Measurements from ENCODE around the gene SLC31A2. TPM values are rescaled to one million over a fixed set of nuclear protein-coding genes. Genes with fewer than 3 reads are reported as not detected.
A peak's percentile ranks its signal among the peaks of the same experiment; 100 is the strongest.

The SLC31A2 gene
- total RNA-seq, 4 donors from 2014 or later = 82.4 to 128 (median 99.2) TPM

- intact Hi-C loops (cut with DNase I; ENCODE audit: low total_unique reads) = no loop called here
- no peak for TF ChIP-seq POLR2A (IDR thresholded peaks at IDR 0.05)
- TF ChIP-seq CTCF (IDR thresholded peaks at IDR 0.05) = no peak
- H3K4me3 ChIP-seq (ENCODE audit: low read depth, poor library complexity, severe bottlenecking) = no peak overlapping the region
Measured at GRCh38 chr9:113129466-113129865, 21.3 kb upstream of the SLC31A2 start.

DNA sequence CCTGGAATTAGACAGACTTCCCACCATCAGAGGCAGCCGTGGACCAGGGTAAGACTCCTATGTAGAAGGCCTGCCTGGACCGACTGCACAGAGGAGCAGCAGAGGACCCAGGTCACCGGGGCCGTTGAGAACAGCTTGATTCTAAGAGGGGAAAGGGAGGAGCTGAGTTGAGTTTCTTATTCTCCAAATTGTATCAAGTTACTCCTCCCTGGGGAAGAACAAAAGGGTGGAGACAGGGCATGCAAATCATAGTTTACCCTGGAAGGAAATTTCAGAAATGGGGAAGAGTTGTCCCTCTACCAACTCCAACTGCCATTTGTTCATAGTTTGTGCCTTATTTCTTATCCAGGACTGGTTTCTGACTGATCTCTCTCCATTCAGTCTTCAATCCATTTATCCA is 20.9 kb upstream of the SLC31A2 start:
- intact Hi-C loops (cut with DNase I; ENCODE audit: low total_unique reads) = no loop called here
- peak in 1 of 2 donors; percentile 12 for DNase-seq (ENCODE audit: low spot score in 2 of 2)
- no peak overlapping the region for H3K4me3 ChIP-seq (ENCODE audit: low read depth, poor library complexity, severe bottlenecking)
- TF ChIP-seq CTCF (IDR thresholded peaks at IDR 0.05) = no peak
- TF ChIP-seq POLR2A (IDR thresholded peaks at IDR 0.05) = no peak
- 45 to 61% methylated on average over 4 of the region's 4 CpGs for WGBS, 2 donors

More at GRCh38 chr9:113129466-113129865, 21.3 kb upstream of the SLC31A2 start:
- DNase-seq (ENCODE audit: low spot score in 2 of 2) = no peak

GRCh38 chr9:113131689-113132151 is 19.1 kb upstream of the SLC31A2 start:
- peak in 1 of 2 donors; percentile 39 for DNase-seq (ENCODE audit: low spot score in 2 of 2)
- 13 to 14% methylated on average over 3 of the region's 3 CpGs for WGBS, 2 donors
- intact Hi-C loops (cut with DNase I; ENCODE audit: low total_unique reads) = no loop called here

DNA sequence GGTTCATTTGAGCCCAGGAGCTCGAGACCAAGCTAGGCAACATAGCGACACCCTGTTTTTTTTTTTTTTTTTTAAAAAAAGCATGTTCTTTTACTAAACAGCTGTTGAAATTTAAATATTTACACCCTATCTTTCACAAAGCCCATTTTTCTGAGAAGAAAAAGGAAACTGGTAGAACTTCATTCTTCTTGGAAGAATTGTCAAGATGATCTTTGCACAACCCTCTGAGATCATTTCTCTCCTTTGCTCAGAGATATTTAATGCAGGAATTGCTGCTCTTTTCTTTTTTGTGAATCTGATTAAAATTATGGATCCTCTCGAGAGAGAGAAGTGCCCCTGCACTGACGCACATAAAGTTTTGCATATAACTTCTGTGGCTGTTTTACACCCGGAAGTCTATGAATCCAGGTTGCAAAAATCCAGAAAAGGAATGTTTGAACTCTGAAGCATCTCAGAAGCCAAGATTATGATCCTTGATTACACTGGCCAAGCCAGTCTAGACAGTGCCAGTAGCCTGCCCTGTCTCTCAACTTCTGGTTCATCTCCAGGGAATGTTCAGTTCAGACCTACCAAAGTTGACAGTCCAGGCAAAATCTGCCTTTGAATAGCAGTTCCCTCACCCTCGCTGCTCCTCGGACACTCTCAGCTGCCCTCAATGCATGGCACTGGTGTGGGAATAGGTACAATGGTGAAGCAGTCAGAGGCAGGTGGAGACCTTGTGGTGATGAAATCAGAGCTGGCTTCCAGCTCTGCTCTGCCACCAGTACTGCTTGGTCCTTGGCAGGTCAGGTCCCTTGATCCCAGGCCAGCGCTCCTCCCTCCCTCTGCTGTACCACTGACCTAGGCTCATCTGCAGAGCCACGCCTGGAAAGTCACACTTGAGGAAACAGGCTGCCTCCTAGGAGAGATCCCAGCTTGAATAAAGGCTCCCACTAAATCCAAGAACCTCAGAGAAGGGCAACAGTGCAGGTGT is 13.3 kb upstream of the SLC31A2 start:
- 68 to 69% methylated on average over 9 of the region's 9 CpGs for WGBS, 2 donors
- TF ChIP-seq POLR2A (IDR thresholded peaks at IDR 0.05) = no peak
- no peak for TF ChIP-seq CTCF (IDR thresholded peaks at IDR 0.05)
- intact Hi-C loops (cut with DNase I; ENCODE audit: low total_unique reads) = no loop called here
- no peak overlapping the region for H3K4me3 ChIP-seq (ENCODE audit: low read depth, poor library complexity, severe bottlenecking)
- DNase-seq (ENCODE audit: low spot score in 2 of 2) = peak in 1 of 2 donors; percentile 76

More at GRCh38 chr9:113131689-113132151, 19.1 kb upstream of the SLC31A2 start:
- TF ChIP-seq POLR2A (IDR thresholded peaks at IDR 0.05) = no peak
- TF ChIP-seq CTCF (IDR thresholded peaks at IDR 0.05) = no peak
- no peak overlapping the region for H3K4me3 ChIP-seq (ENCODE audit: low read depth, poor library complexity, severe bottlenecking)

DNA sequence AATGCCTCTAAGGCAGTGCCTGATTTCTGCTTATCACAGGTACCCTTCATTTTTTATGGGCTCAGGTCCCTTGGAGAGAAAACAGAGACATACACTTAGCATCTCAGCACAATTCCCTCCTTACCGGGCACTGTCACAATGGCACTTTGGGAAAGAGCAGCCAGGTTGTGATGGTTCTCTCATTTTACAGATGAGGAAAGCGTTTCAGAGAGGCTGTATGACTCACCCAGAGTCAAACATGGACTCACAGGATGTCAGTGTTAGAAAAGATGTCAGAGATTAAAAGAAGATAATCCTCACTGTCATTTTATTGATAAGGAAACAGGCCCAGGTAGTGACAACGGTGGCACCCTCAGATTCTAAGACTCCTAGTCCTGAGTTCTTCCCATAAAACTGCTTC is 12.0 kb upstream of the SLC31A2 start:
- intact Hi-C loops (cut with DNase I; ENCODE audit: low total_unique reads) = no loop called here
- TF ChIP-seq POLR2A (IDR thresholded peaks at IDR 0.05) (no peak), CTCF (IDR thresholded peaks at IDR 0.05) (no peak)
- H3K4me3 ChIP-seq (ENCODE audit: low read depth, poor library complexity, severe bottlenecking) = no peak overlapping the region
- WGBS, 2 donors = 56 to 63% methylated on average over 3 of the region's 3 CpGs
- peak in 1 of 2 donors; percentile 10 for DNase-seq (ENCODE audit: low spot score in 2 of 2)

All from lower leg skin (tissue), 4 donors.